ENCODE results near the gene MACROD2. TPM values are rescaled to one million over a fixed set of nuclear protein-coding genes. Genes with fewer than 3 reads are reported as not detected.

The MACROD2 gene
- total RNA-seq, 1 donor from 2014 or later: 4.2 TPM

DNA sequence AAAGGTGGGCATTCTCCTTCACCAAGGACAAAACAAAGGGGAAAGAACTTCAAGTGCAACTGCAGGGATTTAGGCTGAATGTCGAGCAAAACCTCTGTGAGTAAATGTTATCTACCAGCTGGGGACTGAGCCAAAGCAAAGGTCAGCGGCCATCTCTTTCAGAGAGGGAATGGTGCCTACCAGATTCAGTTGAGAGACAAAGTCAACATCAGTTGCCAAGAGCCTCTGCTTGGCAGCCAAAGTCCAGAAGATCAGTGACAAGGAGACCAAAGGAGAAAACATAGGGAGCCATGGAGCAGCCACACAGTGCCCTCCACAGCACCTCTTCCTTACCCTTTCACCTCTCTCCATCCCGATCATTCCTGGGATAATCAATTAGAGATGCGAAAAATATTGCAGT lies 2105.5 kb downstream of the MACROD2 start:
- peak; percentile 45 for ATAC-seq (ENCODE audit: poor library complexity)

More for the DNA sequence above, 2105.5 kb downstream of the MACROD2 start:
- intact Hi-C loops (cut with DNase I): no loop called here
- no peak for DNase-seq

Other genes with a start within 250 kb of the MACROD2 start
- 13.3 TPM for gene ESF1, start 210.6 kb upstream of the MACROD2 start, total RNA-seq
- gene NDUFAF5, start 210.5 kb upstream of the MACROD2 start, total RNA-seq: 76.0 TPM
- 0.43 TPM for gene SEL1L2, start 4.9 kb upstream of the MACROD2 start, total RNA-seq